GM12878 (cell line): Measurements from ENCODE around the gene FALEC. TPM values are rescaled to one million over a fixed set of nuclear protein-coding genes. Genes with fewer than 3 reads are reported as not detected.

ENCODE experiments used
- ATF2 ChIP-seq: IDR thresholded peaks from 2 replicates; pipeline ENCODE4 v1.6.1; 2012; ENCODE audit warnings: low read length, inconsistent platforms
- CUX1 ChIP-seq: IDR thresholded peaks from 2 replicates; pipeline ENCODE4 v1.6.1; 2012; ENCODE audit warnings: improper control_type of control experiment, low read depth, low read length; ENCODE audit not compliant: insufficient replicate concordance
- EGR1 ChIP-seq, 2 experiments: IDR thresholded peaks; 1 replicate in 1 of 2; 2 replicates in 1 of 2; pipeline ENCODE4 v1.6.1; 2011 to 2012; ENCODE audit warnings: low read depth in 2 of 2, low read length in 2 of 2, borderline replicate concordance in 1 of 2, mild to moderate bottlenecking in 1 of 2, moderate library complexity in 1 of 2
- IKZF2 ChIP-seq, 2 experiments: fragments of 450-650 bp; IDR thresholded peaks; 2 replicates each; pipeline ENCODE4 v1.6.1; 2017; ENCODE audit warnings: mild to moderate bottlenecking in 2 of 2, moderate library complexity in 2 of 2
- KLF5 ChIP-seq: fragments of 450-650 bp; IDR thresholded peaks from 2 replicates; pipeline ENCODE4 v1.6.1; 2014; ENCODE audit warnings: mild to moderate bottlenecking; ENCODE audit not compliant: partially characterized antibody
- NFYB ChIP-seq: IDR thresholded peaks from 2 replicates; pipeline ENCODE4 v1.6.1; 2011; ENCODE audit warnings: low read depth, mild to moderate bottlenecking, low read length, improper control_type of control experiment, moderate library complexity; ENCODE audit not compliant: insufficient read depth
- RB1 ChIP-seq: fragments of 450-650 bp; formaldehyde crosslinking; IDR thresholded peaks from 2 replicates; pipeline ENCODE4 v1.6.1; 2017; ENCODE audit warnings: mild to moderate bottlenecking, borderline replicate concordance
- SREBF2 ChIP-seq: IDR thresholded peaks from 2 replicates; pipeline ENCODE4 v1.6.1; 2012; ENCODE audit warnings: mild to moderate bottlenecking, low read length
- STAT1 ChIP-seq: fragments of 450-650 bp; conservative IDR thresholded peaks from 2 replicates; pipeline ENCODE4 v1.6.1; 2014; ENCODE audit warnings: antibody characterized with exemption, mild to moderate bottlenecking
- TARDBP ChIP-seq: IDR thresholded peaks from 2 replicates; pipeline ENCODE4 v1.6.1; 2016; ENCODE audit warnings: borderline replicate concordance
- TCF7 ChIP-seq: IDR thresholded peaks from 2 replicates; pipeline ENCODE4 v1.6.1; 2014; ENCODE audit warnings: antibody characterized with exemption, borderline replicate concordance
- ZZZ3 ChIP-seq: IDR thresholded peaks from 2 replicates; pipeline ENCODE4 v1.6.1; 2011; ENCODE audit warnings: low read depth; ENCODE audit not compliant: control insufficient read depth, insufficient read length
- polyA plus RNA-seq, 11 experiments: library from polyadenylated mRNA; depleted of rRNA in 4 of 11; unstranded in 6 of 11; stranded (reverse) in 5 of 11; fragments of >200 nt; fragmentation: Nextera tagmentation in 4 of 11; fragmentation: Illumina TruSeq in 1 of 11; extraction: Ambion mirVana in 4 of 11; extraction: Trizol in 1 of 11; gene quantifications; 1 replicate in 1 of 11; 2 replicates in 10 of 11; pipeline versions ENCODE4 v1.2.1 to v1.2.3, GENCODE V29; 2011 to 2016; ENCODE audit warnings: inconsistent platforms in 2 of 11, missing spikeins in 2 of 11, low read depth in 1 of 11
- total RNA-seq, 4 experiments: library from RNA; depleted of rRNA in 3 of 4; stranded (reverse); fragments of >200 nt in 3 of 4; fragmentation: Illumina TruSeq in 1 of 4; extraction: Trizol in 1 of 4; gene quantifications; 2 replicates each; pipeline versions ENCODE4 v1.2.1 to v1.2.3, GENCODE V29; 2013 to 2021

The FALEC gene
- total and polyA plus RNA-seq, 10 of the 15 experiments (the other 5 are each of a cell fraction or from before 2014, with no cell fraction given) = 0.21 to 0.71 (median 0.32) TPM; not detected in 3

GRCh38 chr1:150549496-150550221 is 34.1 kb downstream of the FALEC start (continued):
- TF ChIP-seq CUX1 (no peak), KLF5 (no peak), EGR1 (IDR thresholded peaks at IDR 0.05; ENCODE audit: borderline replicate concordance in 1 of 2, low read depth in 2 of 2, low read length in 2 of 2) (no peak), ATF2 (no peak), IKZF2 (IDR thresholded peaks at IDR 0.05) (no peak), NFYB (no peak), ZZZ3 (no peak), STAT1 (no peak), TCF7 (no peak), RB1 (no peak), SREBF2 (no peak), TARDBP (no peak)
- TF ChIP-seq, all 136 proteins: peak for 0
